KOPT-K1 (cell line): ENCODE data around the gene PLB1.

Experiments used
- H3K27ac ChIP-seq: fragments of 200-600 bp; sonication (generic); 2 replicates; pipeline ENCODE4 v1.5.1; 2016; ENCODE audit warnings: antibody characterized with exemption, mild to moderate bottlenecking, low read depth, low read length; ENCODE audit not compliant: poor library complexity, severe bottlenecking
- H3K36me3 ChIP-seq: fragments of 200-600 bp; sonication (generic); 2 replicates; pipeline ENCODE4 v1.5.1; 2017; ENCODE audit warnings: antibody characterized with exemption, mild to moderate bottlenecking, low read length, moderate library complexity; ENCODE audit not compliant: insufficient read depth
- H3K9me3 ChIP-seq: fragments of 200-600 bp; sonication (generic); 2 replicates; pipeline ENCODE4 v1.5.1; 2017; ENCODE audit warnings: antibody characterized with exemption, low read length, mild to moderate bottlenecking; ENCODE audit not compliant: insufficient read depth, poor library complexity, severe bottlenecking

Gene PLB1

GRCh38 chr2:28506112-28506910 is 10.5 kb downstream of the PLB1 start:
- Histone ChIP-seq H3K36me3 (no peaks in the 10 kb centered on the region), H3K27ac (no peak overlapping the region), H3K9me3 (no peaks in the 10 kb centered on the region)

- H3K27ac ChIP-seq, result no peak overlapping the region
- no peaks in the 10 kb centered on the region for H3K36me3 ChIP-seq
- H3K9me3 ChIP-seq, result peaks cover 12% of the 10 kb centered on the region
Observed at GRCh38 chr2:28507796-28508764, 12.2 kb downstream of the PLB1 start.

- H3K27ac ChIP-seq, result no peak overlapping the region
- H3K9me3 ChIP-seq, result peaks cover 17% of the 10 kb centered on the region
- no peaks in the 10 kb centered on the region for H3K36me3 ChIP-seq
Observed at GRCh38 chr2:28509361-28509760, 13.5 kb downstream of the PLB1 start.

- Histone ChIP-seq H3K9me3 (peaks cover 17% of the 10 kb centered on the region), H3K36me3 (no peaks in the 10 kb centered on the region), H3K27ac (no peak overlapping the region)
Observed at GRCh38 chr2:28510184-28510583, 14.3 kb downstream of the PLB1 start.

GRCh38 chr2:28511871-28512606 is 16.2 kb downstream of the PLB1 start:
- Histone ChIP-seq H3K36me3 (no peaks in the 10 kb centered on the region), H3K9me3 (peaks cover 17% of the 10 kb centered on the region), H3K27ac (no peak overlapping the region)

- H3K36me3 ChIP-seq, result no peaks in the 10 kb centered on the region
- H3K9me3 ChIP-seq, result peaks cover 17% of the 10 kb centered on the region
- no peak overlapping the region for H3K27ac ChIP-seq
Observed at GRCh38 chr2:28512607-28512965, 16.7 kb downstream of the PLB1 start.

GRCh38 chr2:28513097-28513496 is 17.2 kb downstream of the PLB1 start:
- Histone ChIP-seq H3K36me3 (no peaks in the 10 kb centered on the region), H3K27ac (no peak overlapping the region)

GRCh38 chr2:28515176-28515751 is 19.4 kb downstream of the PLB1 start:
- H3K27ac ChIP-seq, result no peak overlapping the region
- no peaks in the 10 kb centered on the region for H3K36me3 ChIP-seq
- H3K9me3 ChIP-seq, result peaks cover 17% of the 10 kb centered on the region

More at GRCh38 chr2:28513097-28513496, 17.2 kb downstream of the PLB1 start:
- H3K9me3 ChIP-seq, result peaks cover 17% of the 10 kb centered on the region

- Histone ChIP-seq H3K9me3 (peaks cover 17% of the 10 kb centered on the region), H3K36me3 (no peaks in the 10 kb centered on the region), H3K27ac (no peak overlapping the region)
Observed at GRCh38 chr2:28516430-28516829, 20.6 kb downstream of the PLB1 start.

GRCh38 chr2:28516950-28517349 is 21.1 kb downstream of the PLB1 start:
- Histone ChIP-seq H3K9me3 (peaks cover 15% of the 10 kb centered on the region), H3K27ac (no peak overlapping the region), H3K36me3 (no peaks in the 10 kb centered on the region)

GRCh38 chr2:28521663-28522062 is 25.8 kb downstream of the PLB1 start:
- H3K9me3 ChIP-seq, result no peaks in the 10 kb centered on the region
- H3K27ac ChIP-seq, result no peak overlapping the region
- no peaks in the 10 kb centered on the region for H3K36me3 ChIP-seq

- H3K36me3 ChIP-seq, result no peaks in the 10 kb centered on the region
- H3K27ac ChIP-seq, result no peak overlapping the region
- no peaks in the 10 kb centered on the region for H3K9me3 ChIP-seq
Observed at GRCh38 chr2:28522481-28522880, 26.6 kb downstream of the PLB1 start.

GRCh38 chr2:28523902-28524301 is 28.0 kb downstream of the PLB1 start:
- no peaks in the 10 kb centered on the region for H3K9me3 ChIP-seq
- no peak overlapping the region for H3K27ac ChIP-seq

GRCh38 chr2:28525481-28525880 is 29.6 kb downstream of the PLB1 start:
- Histone ChIP-seq H3K9me3 (no peaks in the 10 kb centered on the region), H3K36me3 (no peaks in the 10 kb centered on the region), H3K27ac (no peak overlapping the region)

More at GRCh38 chr2:28523902-28524301, 28.0 kb downstream of the PLB1 start:
- H3K36me3 ChIP-seq, result no peaks in the 10 kb centered on the region
